T47D (cell line): ENCODE data around the gene LRBA.

Experiments used
- DNase-seq, 2 experiments: peaks; one replicate each; pipeline versions ENCODE4 v3.0.0 to v3.0.0-alpha.2; 2011 to 2012; ENCODE audit warnings: low read depth in 1 of 2, low spot score in 1 of 2
- JUND ChIP-seq: IDR thresholded peaks from 2 replicates; pipeline ENCODE4 v1.6.1; 2012; ENCODE audit warnings: low read depth
- in situ Hi-C: cut with HindIII; loops from 2 replicates; pipeline ENCODE4 v1.10.0; 2016; ENCODE audit warnings: low sequenced_read_pairs, low pct_unique_long_range_greater_than_20kb

LRBA gene

DNA sequence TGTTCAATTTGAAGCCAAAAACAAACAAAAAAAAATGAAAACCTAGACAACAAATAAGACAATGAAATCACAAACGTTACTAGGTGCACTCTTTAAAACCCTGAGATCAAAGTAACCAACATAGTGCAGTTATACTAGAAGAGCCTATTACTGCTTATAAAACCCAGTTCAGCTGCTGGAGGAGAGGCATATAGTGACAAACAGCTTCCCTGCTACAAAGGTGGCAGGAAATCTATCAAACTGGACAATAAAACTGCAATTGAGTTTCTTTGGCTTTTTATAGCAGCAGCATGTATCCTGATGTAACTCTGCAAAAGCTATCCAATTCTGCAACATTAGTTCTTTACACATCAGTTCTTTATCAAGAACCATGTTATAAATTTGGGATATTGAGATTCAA, 155.6 kb downstream of the LRBA start:
- in situ Hi-C loops = no loop called here
- TF ChIP-seq JUND = no peak
- no peak for DNase-seq

DNA sequence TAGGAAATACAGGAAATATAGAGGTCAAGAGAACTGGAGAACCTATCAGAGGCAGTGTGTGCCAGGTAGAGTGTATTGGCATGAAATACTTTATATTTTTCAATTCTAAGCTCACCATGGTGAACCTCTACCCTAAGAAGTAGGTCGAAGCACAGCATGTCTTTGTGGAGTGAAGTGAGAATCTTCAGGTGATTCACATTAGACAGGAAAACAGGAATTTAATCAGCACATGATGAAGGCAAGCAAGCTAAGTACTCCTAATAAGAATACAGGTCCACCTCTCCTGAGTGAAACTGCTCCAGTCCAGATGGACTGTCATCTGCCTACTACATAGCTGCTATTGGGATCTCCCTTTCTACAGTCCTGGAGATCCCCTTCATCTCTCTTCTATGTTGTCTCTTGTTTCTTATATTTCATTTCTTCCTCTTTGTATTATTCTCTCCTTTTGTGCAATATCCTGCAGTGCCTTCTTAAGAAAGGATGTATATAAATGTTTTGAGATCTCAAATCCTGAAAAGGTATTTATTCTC, 159.0 kb downstream of the LRBA start:
- no peak for DNase-seq
- in situ Hi-C loops = no loop called here

DNA sequence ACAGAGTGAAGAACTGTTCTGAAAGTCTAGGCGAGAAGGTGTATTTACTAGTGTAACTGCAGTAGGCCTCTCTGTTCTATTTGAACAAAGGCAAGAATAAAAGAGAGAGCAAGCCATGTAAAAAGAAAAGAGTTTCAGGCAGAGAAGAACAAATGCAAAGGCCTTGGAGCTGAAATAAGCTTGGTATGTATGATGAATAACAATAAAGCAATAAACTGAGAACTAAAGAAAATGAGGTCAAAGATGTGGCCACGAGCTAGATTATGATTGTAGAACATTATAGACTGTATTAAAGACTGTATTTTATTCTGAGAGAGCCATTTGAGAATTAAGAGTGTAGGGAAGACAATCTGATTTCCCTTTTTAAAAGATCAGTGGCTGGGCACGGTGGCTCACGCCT, 160.5 kb downstream of the LRBA start:
- in situ Hi-C loops = no loop called here
- DNase-seq = no peak
- TF ChIP-seq JUND = no peak

More for the DNA sequence above, 159.0 kb downstream of the LRBA start:
- no peak for TF ChIP-seq JUND

DNA sequence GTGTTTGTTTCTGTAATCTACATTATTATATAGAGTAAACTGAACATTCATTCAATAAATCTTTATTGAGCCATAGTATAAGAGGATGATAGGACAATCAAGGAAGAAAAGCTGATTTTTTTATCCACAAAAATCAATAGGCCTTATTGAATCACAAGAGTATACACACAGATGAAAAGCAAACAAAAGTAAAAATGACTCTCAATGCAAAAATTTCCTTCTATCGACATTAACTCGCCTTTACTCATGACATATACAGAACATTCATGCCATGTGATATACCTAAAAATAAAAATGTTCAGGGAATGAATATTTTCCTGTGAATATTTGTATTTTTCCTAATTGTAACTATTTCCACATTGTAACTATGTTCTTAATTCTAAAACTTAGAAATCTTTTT, 161.2 kb downstream of the LRBA start:
- DNase-seq = no peak
- in situ Hi-C loops = no loop called here
- TF ChIP-seq JUND = no peak

DNA sequence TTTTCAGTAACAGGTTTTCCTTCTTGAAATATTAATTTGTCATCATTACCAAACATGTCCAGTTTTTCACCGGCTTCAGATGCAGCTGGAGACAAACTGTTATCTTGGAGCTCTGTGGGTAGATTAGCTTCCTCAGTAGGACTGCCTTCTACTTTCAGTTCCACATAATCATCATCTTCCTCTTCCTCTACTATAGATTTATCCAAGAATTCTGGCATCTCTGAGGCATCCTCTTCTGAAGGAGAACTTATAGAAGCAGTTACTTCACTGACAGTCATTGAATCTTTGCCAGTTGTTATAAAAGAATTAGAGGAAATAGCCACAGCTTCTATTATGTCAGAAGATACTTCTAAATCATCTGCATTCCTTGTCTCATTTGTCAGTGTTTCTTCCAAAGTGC, 162.9 kb downstream of the LRBA start:
- no peak for DNase-seq
- in situ Hi-C loops = no loop called here
- no peak for TF ChIP-seq JUND

DNA sequence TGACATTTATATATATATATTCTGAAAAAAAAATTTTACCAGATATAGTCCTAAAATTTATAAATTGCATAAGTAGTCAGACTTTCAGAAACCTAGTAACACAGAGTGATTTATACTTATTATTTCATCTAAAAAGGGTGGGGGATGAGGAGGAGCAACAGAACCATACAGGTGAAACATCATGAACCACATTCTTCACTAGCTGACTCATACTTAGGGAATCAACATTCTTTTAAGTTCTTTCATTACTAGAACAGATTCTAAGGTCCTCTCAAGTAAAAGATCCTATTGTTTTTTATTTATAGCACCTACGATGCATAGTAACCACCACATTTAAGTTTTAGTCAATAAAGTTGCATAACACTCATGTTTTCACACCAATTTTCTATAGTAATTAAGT, 166.1 kb downstream of the LRBA start:
- in situ Hi-C loops = no loop called here
- TF ChIP-seq JUND = no peak
- no peak for DNase-seq

DNA sequence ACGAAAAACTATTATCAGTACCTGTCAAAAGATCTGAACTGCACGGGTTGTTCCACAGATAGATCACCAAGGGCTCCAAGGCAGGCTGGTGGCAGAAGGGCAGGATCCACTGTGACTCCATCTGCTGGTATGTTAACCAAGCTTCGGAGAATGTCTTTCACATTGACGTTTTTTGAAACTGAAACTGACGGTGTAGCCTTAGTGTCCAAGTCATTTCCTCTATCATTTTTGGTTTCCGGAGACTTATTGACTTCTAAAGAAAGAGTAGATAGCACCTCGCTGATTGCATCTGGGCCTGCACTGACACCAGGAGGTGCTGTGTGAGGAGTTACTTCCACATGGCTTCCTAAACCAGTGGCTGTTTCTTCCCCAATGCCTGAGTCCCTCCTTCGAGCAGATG, 186.9 kb downstream of the LRBA start:
- no peak for TF ChIP-seq JUND
- no peak for DNase-seq
- in situ Hi-C loops = no loop called here

DNA sequence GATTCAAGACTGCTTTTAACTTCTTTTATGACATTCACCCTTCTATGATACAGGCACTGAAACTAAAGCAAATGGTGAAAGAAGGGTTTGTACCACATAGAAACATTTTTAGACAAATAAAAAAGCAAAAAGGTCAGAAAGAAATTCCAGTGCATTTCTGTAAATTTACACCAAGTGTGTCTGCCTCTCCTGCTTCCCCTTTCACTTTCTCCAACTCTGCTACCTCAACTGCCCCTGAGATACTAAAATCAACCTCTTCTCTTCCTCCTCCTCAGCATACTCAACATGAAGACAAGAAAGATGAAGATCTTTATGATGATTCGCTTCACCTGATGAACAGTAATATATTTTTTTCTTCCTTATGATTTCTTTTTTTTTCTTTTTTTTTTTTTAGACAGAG, 187.9 kb downstream of the LRBA start:
- in situ Hi-C loops = no loop called here
- no peak for TF ChIP-seq JUND
- no peak for DNase-seq

DNA sequence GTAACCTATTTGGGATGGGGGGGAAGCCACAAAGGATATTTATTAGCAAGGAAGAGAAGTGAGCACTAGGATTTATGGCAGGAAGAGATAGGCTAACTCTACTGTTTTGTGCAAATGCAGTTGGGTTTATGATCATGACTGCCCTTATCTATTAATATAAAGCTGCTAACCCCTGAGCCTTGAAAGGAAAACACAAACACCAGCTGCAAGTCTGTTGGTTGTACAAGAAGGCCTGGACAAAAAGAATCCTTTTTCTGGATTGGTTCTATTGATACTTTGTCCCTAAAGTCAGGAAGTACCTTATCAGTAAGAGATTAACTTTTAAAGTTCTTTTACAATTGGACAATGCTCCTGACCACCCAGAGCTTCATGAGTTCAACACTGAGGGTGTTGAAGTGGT, 188.8 kb downstream of the LRBA start:
- in situ Hi-C loops = no loop called here
- no peak for DNase-seq
- no peak for TF ChIP-seq JUND

DNA sequence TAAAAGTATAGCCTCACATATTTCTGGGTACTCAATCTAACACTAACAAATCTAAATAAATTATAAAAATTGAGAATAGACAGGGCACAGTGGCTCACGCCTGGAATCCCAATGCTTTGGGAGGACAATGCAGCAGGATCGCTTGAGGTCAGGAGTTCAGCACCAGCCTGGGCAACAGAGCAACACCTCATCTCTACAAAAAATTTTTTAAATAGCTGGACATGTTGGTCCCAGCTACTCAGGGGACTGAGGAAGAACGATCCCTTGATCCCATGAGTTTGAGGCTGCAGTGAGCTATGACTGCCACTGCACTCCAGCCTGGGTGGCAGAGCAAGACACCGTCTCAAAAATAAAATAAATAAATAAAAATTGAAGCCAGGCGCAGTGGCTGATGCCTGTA, 192.7 kb downstream of the LRBA start:
- DNase-seq = no peak
- in situ Hi-C loops = no loop called here
- no peak for TF ChIP-seq JUND

DNA sequence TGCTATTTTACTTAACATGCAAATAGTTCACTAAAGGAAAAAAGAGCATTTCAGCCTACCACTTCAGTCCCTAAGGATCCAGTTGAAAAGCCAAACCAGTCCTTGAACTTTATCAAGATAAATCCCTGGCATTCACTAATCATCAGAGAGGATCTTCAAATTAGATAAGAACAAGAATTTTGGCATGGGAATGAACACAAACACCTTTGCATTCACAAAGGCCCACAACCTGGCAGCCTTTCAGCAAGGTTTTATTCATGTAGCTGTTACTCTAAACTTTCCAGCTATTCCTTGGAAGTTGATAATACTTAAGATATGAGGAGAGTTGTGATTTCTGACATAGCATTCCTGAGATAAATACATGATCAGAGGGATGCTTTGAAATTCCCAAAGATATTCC, 193.4 kb downstream of the LRBA start:
- in situ Hi-C loops = no loop called here
- no peak for DNase-seq
- no peak for TF ChIP-seq JUND

DNA sequence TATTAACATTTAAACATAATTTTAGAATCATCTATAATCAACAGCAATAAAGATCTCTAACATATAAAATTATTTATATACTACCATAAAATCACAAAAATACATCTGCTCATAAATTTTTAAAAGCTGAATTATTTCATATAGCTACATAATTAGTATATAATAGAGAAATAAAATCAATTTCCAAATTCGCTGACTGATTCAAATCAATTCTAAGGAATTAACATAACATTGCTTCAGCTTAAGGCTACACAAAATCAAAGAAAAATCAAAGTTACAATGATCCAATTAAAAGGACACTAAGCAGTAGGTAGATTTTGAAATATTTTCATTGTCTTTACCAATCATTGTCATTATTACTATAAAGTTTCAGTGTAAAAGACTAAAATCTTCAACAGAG, 194.7 kb downstream of the LRBA start:
- no peak for TF ChIP-seq JUND
- in situ Hi-C loops = no loop called here
- no peak for DNase-seq

DNA sequence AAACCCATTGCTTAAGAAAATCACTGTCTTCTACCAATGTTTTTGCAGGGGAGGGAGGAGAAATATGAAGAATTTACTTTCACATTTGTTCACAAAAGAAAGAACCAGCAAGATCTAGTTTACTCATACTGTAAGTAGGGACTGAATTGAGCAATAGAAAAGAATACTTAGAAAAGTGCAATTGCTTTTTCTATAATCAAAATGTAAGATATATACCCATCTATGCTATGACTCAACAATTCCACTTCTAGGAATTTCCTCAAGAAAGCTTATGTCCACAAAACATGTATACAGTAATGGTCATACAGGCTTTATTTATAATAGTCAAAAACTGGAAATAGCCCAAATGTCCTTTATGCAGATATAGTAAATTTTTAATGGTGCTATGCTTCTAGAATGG, 196.4 kb downstream of the LRBA start:
- in situ Hi-C loops = no loop called here
- no peak for TF ChIP-seq JUND
- DNase-seq = no peak

DNA sequence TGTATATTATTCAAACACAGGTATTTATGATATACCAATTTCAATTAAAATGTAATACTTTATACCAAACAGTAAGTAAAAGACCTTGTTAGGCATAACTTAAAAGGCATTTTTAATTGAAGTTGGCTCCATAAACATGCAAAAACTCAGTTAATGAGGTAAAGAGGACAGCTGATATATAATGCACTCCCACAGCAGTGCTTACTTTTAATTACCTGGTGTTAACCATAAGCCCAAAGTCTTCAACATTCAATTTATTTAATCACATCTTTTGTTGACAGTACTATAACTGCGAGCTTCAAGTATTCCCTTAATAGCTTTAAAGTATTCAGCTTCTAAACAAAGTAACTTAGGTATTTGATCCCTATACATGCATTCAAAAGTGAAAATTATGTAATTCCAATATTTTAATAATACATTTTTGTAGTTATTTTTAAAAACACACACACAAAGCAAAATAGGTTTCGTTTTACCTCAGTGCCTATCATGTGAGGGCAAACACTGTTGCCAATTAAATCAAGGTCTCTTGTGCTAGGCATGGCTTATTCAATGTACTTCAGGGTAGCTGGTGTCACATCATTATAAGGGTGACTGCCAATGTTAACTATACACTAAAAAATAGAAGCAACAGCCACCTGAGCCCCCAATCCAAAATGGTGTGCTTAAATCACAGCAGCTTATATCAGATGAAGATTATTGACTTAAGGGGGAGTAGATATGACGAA, 197.1 kb downstream of the LRBA start:
- in situ Hi-C loops = no loop called here
- no peak for TF ChIP-seq JUND
- DNase-seq = no peak
